ENCODE measurements around the gene NIPAL3.

- TF ChIP-seq POLR2A (IDR thresholded peaks at IDR 0.05): no peak
- TF ChIP-seq CTCF (IDR thresholded peaks at IDR 0.05): no peak
- TF ChIP-seq EP300 (IDR thresholded peaks at IDR 0.05; ENCODE audit: low read depth): no peak
- TF ChIP-seq POLR2AphosphoS5 (IDR thresholded peaks at IDR 0.05): no peak
Observed at GRCh38 chr1:24516506-24516905, 100.9 kb downstream of the NIPAL3 start.
